ENCODE data around the gene NUP43.
"Not testable (repeated sequence)": the region's sequence is repeated elsewhere in the genome, so short reads cannot be mapped to it uniquely, and the experiment has no call there.

Gene NUP43

GRCh38 chr6:149750136-149750609 lies 3.8 kb upstream of the NUP43 start:
- Histone ChIP-seq H3K9me3 (ENCODE audit: control insufficient read depth in 5 of 5, low read length in 5 of 5) (no peaks in the 10 kb centered on the region), H3K4me3 (ENCODE audit: low read depth in 1 of 5, low read length in 5 of 5) (peak overlapping the region; percentile 84 to 100 (median 98)), H3K27me3 (ENCODE audit: control insufficient read depth in 5 of 5, insufficient read depth in 4 of 5, low read length in 5 of 5) (no peaks in the 10 kb centered on the region), H3K27ac (ENCODE audit: low read depth, low read length) (peak overlapping the region; percentile 80), H3K4me1 (ENCODE audit: control insufficient read depth in 5 of 5, insufficient read depth in 5 of 5, low read length in 5 of 5) (peaks cover 6 to 46% (median 34%) of the 10 kb centered on the region in 5 donors), H3K36me3 (ENCODE audit: control insufficient read depth in 5 of 5, insufficient read depth in 5 of 5, low read length in 5 of 5) (no peaks in the 10 kb centered on the region), H3K9ac (ENCODE audit: low read length in 5 of 5) (peak overlapping the region; percentile 38 to 97 (median 87))

- H3K9ac ChIP-seq (ENCODE audit: low read length in 5 of 5) = peak within 1 kb of the TSS; percentile 38 to 97 (median 87)
- no peaks in the 10 kb centered on the region for H3K36me3 ChIP-seq (ENCODE audit: control insufficient read depth in 5 of 5, insufficient read depth in 5 of 5, low read length in 5 of 5)
- H3K4me1 ChIP-seq (ENCODE audit: control insufficient read depth in 5 of 5, insufficient read depth in 5 of 5, low read length in 5 of 5) = peaks cover 6 to 47% (median 35%) of the 10 kb centered on the region in 5 donors
- no peaks in the 10 kb centered on the region for H3K27me3 ChIP-seq (ENCODE audit: control insufficient read depth in 5 of 5, insufficient read depth in 4 of 5, low read length in 5 of 5)
- peak within 1 kb of the TSS; percentile 80 for H3K27ac ChIP-seq (ENCODE audit: low read depth, low read length)
- H3K4me3 ChIP-seq (ENCODE audit: low read depth in 1 of 5, low read length in 5 of 5) = peak within 1 kb of the TSS; percentile 84 to 100 (median 98)
- H3K9me3 ChIP-seq (ENCODE audit: control insufficient read depth in 5 of 5, low read length in 5 of 5) = no peaks in the 10 kb centered on the region
These were observed 3.3 kb upstream of the NUP43 start, which contains the start of gene PCMT1 for GRCh38 chr6:149749594-149750135. PCMT1 (plus strand) TSS chr6:149749741; CDS start chr6:149749902, 161 bp downstream.

GRCh38 chr6:149749082-149749593 lies 2.8 kb upstream of the NUP43 start:
- Histone ChIP-seq H3K4me3 (ENCODE audit: low read depth in 1 of 5, low read length in 5 of 5) (peak overlapping the region in 4 of 5 donors; percentile 59 to 100 (median 97)), H3K4me1 (ENCODE audit: control insufficient read depth in 5 of 5, insufficient read depth in 5 of 5, low read length in 5 of 5) (peaks cover 6 to 44% (median 35%) of the 10 kb centered on the region in 5 donors), H3K27ac (ENCODE audit: low read depth, low read length) (peak overlapping the region; percentile 80), H3K9ac (ENCODE audit: low read length in 5 of 5) (peak overlapping the region in 3 of 5 donors; percentile 41 to 64 (median 62))
- not testable (repeated sequence) for H3K9me3 ChIP-seq (ENCODE audit: control insufficient read depth in 5 of 5, low read length in 5 of 5); H3K36me3 ChIP-seq (ENCODE audit: control insufficient read depth in 5 of 5, insufficient read depth in 5 of 5, low read length in 5 of 5); H3K27me3 ChIP-seq (ENCODE audit: control insufficient read depth in 5 of 5, insufficient read depth in 4 of 5, low read length in 5 of 5)

- Histone ChIP-seq H3K4me3 (ENCODE audit: low read depth in 1 of 5, low read length in 5 of 5) (peak overlapping the region in 4 of 5 donors; percentile 82 to 98 (median 92)), H3K9ac (ENCODE audit: low read length in 5 of 5) (peak overlapping the region in 3 of 5 donors; percentile 86 to 92 (median 91)), H3K27ac (ENCODE audit: low read depth, low read length) (peak overlapping the region; percentile 82), H3K4me1 (ENCODE audit: control insufficient read depth in 5 of 5, insufficient read depth in 5 of 5, low read length in 5 of 5) (peaks cover 3 to 24% (median 21%) of the 10 kb centered on the region in 5 donors), H3K36me3 (ENCODE audit: control insufficient read depth in 5 of 5, insufficient read depth in 5 of 5, low read length in 5 of 5) (peaks cover 5 to 26% (median 20%) of the 10 kb centered on the region in 5 donors)
- H3K9me3 ChIP-seq (ENCODE audit: control insufficient read depth in 5 of 5, low read length in 5 of 5); H3K27me3 ChIP-seq (ENCODE audit: control insufficient read depth in 5 of 5, insufficient read depth in 4 of 5, low read length in 5 of 5): not testable (repeated sequence)
These were observed 1.1 kb downstream of the NUP43 start for GRCh38 chr6:149745252-149745651.

GRCh38 chr6:149734915-149735314 lies 11.4 kb downstream of the NUP43 start:
- Histone ChIP-seq H3K27me3 (ENCODE audit: control insufficient read depth in 5 of 5, insufficient read depth in 4 of 5, low read length in 5 of 5) (no peaks in the 10 kb centered on the region), H3K4me1 (ENCODE audit: control insufficient read depth in 5 of 5, insufficient read depth in 5 of 5, low read length in 5 of 5) (no peaks in the 10 kb centered on the region), H3K27ac (ENCODE audit: low read depth, low read length) (no peak overlapping the region), H3K4me3 (ENCODE audit: low read depth in 1 of 5, low read length in 5 of 5) (no peak overlapping the region), H3K9ac (ENCODE audit: low read length in 5 of 5) (no peak overlapping the region), H3K36me3 (ENCODE audit: control insufficient read depth in 5 of 5, insufficient read depth in 5 of 5, low read length in 5 of 5) (peaks cover 13 to 70% (median 41%) of the 10 kb centered on the region in 5 donors), H3K9me3 (ENCODE audit: control insufficient read depth in 5 of 5, low read length in 5 of 5) (no peaks in the 10 kb centered on the region)

- no peaks in the 10 kb centered on the region for H3K9me3 ChIP-seq (ENCODE audit: control insufficient read depth in 5 of 5, low read length in 5 of 5)
- H3K9ac ChIP-seq (ENCODE audit: low read length in 5 of 5) = no peak overlapping the region
- H3K27ac ChIP-seq (ENCODE audit: low read depth, low read length) = no peak overlapping the region
- peaks cover 0 to 10% (median 2%) of the 10 kb centered on the region in 5 donors for H3K4me1 ChIP-seq (ENCODE audit: control insufficient read depth in 5 of 5, insufficient read depth in 5 of 5, low read length in 5 of 5)
- H3K4me3 ChIP-seq (ENCODE audit: low read depth in 1 of 5, low read length in 5 of 5) = no peak overlapping the region
- H3K36me3 ChIP-seq (ENCODE audit: control insufficient read depth in 5 of 5, insufficient read depth in 5 of 5, low read length in 5 of 5) = peaks cover 9 to 70% (median 44%) of the 10 kb centered on the region in 5 donors
- H3K27me3 ChIP-seq (ENCODE audit: control insufficient read depth in 5 of 5, insufficient read depth in 4 of 5, low read length in 5 of 5) = no peaks in the 10 kb centered on the region
These were observed 13.1 kb downstream of the NUP43 start for GRCh38 chr6:149733089-149733720.

- Histone ChIP-seq H3K4me1 (ENCODE audit: control insufficient read depth in 5 of 5, insufficient read depth in 5 of 5, low read length in 5 of 5) (peaks cover 0 to 15% (median 2%) of the 10 kb centered on the region in 5 donors), H3K4me3 (ENCODE audit: low read depth in 1 of 5, low read length in 5 of 5) (no peak overlapping the region), H3K27me3 (ENCODE audit: control insufficient read depth in 5 of 5, insufficient read depth in 4 of 5, low read length in 5 of 5) (no peaks in the 10 kb centered on the region), H3K36me3 (ENCODE audit: control insufficient read depth in 5 of 5, insufficient read depth in 5 of 5, low read length in 5 of 5) (peaks cover 23 to 57% (median 40%) of the 10 kb centered on the region in 5 donors), H3K9me3 (ENCODE audit: control insufficient read depth in 5 of 5, low read length in 5 of 5) (no peaks in the 10 kb centered on the region), H3K27ac (ENCODE audit: low read depth, low read length) (no peak overlapping the region), H3K9ac (ENCODE audit: low read length in 5 of 5) (no peak overlapping the region)
These were observed 16.5 kb downstream of the NUP43 start for GRCh38 chr6:149729824-149730223.

GRCh38 chr6:149728499-149729234 lies 17.7 kb downstream of the NUP43 start:
- H3K27me3 ChIP-seq (ENCODE audit: control insufficient read depth in 5 of 5, insufficient read depth in 4 of 5, low read length in 5 of 5) = no peaks in the 10 kb centered on the region
- no peak overlapping the region for H3K4me3 ChIP-seq (ENCODE audit: low read depth in 1 of 5, low read length in 5 of 5)
- H3K9me3 ChIP-seq (ENCODE audit: control insufficient read depth in 5 of 5, low read length in 5 of 5) = no peaks in the 10 kb centered on the region
- H3K36me3 ChIP-seq (ENCODE audit: control insufficient read depth in 5 of 5, insufficient read depth in 5 of 5, low read length in 5 of 5) = peaks cover 22 to 55% (median 36%) of the 10 kb centered on the region in 5 donors
- peaks cover 0 to 15% (median 2%) of the 10 kb centered on the region in 5 donors for H3K4me1 ChIP-seq (ENCODE audit: control insufficient read depth in 5 of 5, insufficient read depth in 5 of 5, low read length in 5 of 5)
- no peak overlapping the region for H3K27ac ChIP-seq (ENCODE audit: low read depth, low read length)
- H3K9ac ChIP-seq (ENCODE audit: low read length in 5 of 5) = no peak overlapping the region

- peaks cover 22 to 53% (median 34%) of the 10 kb centered on the region in 5 donors for H3K36me3 ChIP-seq (ENCODE audit: control insufficient read depth in 5 of 5, insufficient read depth in 5 of 5, low read length in 5 of 5)
These were observed 18.4 kb downstream of the NUP43 start for GRCh38 chr6:149727793-149728498.

More at GRCh38 chr6:149727793-149728498, 18.4 kb downstream of the NUP43 start:
- Histone ChIP-seq H3K9me3 (ENCODE audit: control insufficient read depth in 5 of 5, low read length in 5 of 5) (no peaks in the 10 kb centered on the region), H3K4me1 (ENCODE audit: control insufficient read depth in 5 of 5, insufficient read depth in 5 of 5, low read length in 5 of 5) (peaks cover 0 to 15% (median 2%) of the 10 kb centered on the region in 5 donors), H3K27me3 (ENCODE audit: control insufficient read depth in 5 of 5, insufficient read depth in 4 of 5, low read length in 5 of 5) (no peaks in the 10 kb centered on the region), H3K9ac (ENCODE audit: low read length in 5 of 5) (no peak overlapping the region), H3K27ac (ENCODE audit: low read depth, low read length) (no peak overlapping the region), H3K4me3 (ENCODE audit: low read depth in 1 of 5, low read length in 5 of 5) (no peak overlapping the region)

Measured in subcutaneous abdominal adipose tissue (tissue), 5 donors.